Activated CD4-positive, alpha-beta T cell treated with anti-CD3 and anti-CD28 coated beads for 1 hour (primary cell): ENCODE data around the gene NIN.

Source experiments
- DNase-seq: peaks from one replicate; pipeline ENCODE4 v3.0.0-alpha.2; 2020

The NIN gene

GRCh38 chr14:50759800-50760543, 71.0 kb downstream of the NIN start:
- DNase-seq: no peak

DNA sequence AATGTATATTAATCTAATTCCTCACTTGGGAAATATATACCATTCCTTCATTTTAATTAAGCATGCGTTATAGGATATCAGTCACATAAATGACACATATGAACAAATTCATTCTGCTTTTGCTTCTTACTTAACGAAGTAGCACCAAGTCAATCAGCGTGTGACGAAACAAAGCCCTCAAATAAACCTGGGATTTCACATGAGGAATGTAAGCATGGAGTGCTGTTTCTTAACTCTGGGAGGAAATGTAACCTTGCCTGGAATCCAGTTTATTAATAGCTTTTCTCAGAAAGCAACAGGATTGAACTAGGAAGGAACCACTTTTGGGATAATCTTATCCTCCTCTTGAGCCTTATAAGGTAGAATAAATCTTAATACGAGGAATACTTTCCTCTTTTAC, 72.0 kb downstream of the NIN start:
- DNase-seq: no peak

- DNase-seq: no peak
Measured at GRCh38 chr14:50758305-50758704, 72.7 kb downstream of the NIN start.

GRCh38 chr14:50757702-50758101, 73.3 kb downstream of the NIN start:
- DNase-seq: no peak

DNA sequence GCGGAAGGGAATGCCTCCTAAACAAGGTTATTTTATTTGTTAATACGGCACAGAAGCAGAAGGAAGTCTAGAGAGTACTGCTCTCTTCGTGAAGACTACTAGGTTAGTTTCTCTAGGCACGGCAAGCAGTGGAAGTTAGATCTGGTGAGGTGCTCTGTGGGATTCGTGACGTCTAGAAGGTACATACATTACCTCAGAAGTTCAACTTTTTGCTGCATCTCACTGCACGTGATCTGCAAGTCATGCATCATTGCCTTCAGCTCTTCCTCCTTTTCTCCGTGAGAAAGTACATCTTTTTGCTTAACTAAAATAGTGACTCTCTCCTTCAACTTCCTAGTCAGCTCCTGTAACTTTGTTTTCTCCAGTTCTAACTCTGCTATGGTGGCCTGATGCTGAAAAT, 74.7 kb downstream of the NIN start:
- no peak for DNase-seq

- DNase-seq: no peak
Measured at GRCh38 chr14:50750323-50750722, 80.6 kb downstream of the NIN start.

DNA sequence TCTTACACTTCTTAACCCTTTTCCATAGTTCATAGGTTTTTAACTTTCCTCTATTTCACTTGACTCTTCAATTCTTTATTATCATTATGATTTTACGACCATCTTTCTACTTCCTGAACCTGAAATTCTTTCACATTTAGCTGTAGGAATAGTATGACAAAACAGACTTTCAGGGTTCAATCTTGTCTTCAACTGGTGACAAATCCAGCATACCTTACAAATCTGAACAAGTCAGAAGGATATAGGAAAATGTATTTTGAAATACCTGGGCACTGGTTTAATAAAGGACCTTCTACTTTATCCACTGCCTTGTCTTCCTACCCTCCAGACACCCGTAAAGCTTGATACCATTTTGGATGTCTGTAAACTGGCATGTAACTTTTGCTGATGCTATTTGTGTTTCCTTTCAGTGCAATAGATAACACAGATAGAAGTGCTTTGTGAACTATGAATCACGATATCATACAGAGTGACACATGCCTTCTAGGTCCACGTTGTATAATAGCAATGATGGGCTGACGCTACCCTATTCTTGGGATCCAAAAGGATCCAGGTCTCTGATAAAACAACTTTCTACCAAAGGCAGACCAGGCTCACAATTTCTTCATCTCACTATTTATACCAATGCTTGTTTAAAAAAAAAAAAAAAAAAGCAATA, 85.4 kb downstream of the NIN start:
- DNase-seq: no peak

DNA sequence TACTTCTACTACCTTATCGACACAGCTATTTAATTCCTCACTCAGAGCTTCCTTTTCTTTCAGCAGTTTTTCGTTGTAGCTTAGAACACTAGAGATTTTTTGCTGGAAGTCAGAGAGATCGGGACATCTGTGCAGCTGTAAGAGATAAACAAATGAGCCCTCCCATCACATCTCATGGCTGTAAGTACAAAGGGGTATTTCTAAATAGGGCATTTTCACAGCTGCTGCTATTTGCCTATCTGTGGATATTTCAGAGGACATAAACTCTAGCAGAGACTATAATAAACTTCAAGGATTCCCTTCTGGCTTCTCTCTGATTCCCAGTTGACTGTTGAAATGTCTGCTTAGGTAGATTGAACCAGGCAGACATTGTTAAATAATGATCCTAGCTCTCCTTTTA, 86.7 kb downstream of the NIN start:
- no peak for DNase-seq

- no peak for DNase-seq
Measured at GRCh38 chr14:50741567-50741966, 89.4 kb downstream of the NIN start.

DNA sequence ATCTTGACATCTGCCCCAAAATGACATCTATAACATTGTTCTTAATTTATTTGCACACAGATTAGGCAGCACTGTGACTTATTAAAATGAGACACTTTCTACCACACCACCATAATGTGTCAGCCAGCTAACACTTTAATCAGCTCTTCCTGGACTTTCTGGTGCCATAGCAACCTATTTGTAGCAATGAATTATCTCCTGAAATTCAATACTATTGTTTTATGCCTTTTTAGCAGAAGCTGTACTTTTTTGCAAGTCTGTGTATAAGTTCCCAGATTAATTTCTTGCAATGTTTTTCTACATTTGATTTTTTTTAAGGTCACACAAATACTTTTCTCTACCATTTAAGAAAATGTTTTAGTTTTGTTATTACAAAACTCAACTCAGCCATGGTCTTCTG, 90.1 kb downstream of the NIN start:
- no peak for DNase-seq

- DNase-seq: no peak
Measured at GRCh38 chr14:50739186-50739585, 91.8 kb downstream of the NIN start.

GRCh38 chr14:50736932-50737419, 94.0 kb downstream of the NIN start:
- no peak for DNase-seq

- no peak for DNase-seq
Measured at GRCh38 chr14:50734950-50735695, 95.8 kb downstream of the NIN start.

DNA sequence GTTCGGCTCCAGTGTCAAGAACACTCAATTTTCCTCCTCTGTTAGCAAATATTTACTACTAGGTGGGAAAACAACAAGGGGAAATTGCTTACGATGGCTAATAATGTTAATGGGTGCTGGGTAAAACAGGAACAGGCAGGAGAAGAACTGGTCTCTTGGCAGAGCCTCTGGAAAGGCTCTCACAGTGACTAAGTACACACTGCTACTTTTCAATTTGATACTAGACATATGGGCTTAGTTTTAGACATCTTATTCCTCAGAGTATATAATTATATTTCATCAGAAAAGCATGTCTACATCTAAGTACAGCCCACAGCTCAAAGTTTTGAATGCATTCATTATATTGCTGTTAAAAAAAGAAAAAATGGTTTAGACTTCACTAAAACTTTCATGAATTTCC, 97.5 kb downstream of the NIN start:
- DNase-seq: no peak

GRCh38 chr14:50728836-50729235, 102.1 kb downstream of the NIN start:
- no peak for DNase-seq

- DNase-seq: no peak
Measured at GRCh38 chr14:50726372-50727107, 104.4 kb downstream of the NIN start.

- DNase-seq: no peak
Measured at GRCh38 chr14:50725761-50726160, 105.2 kb downstream of the NIN start.

GRCh38 chr14:50719911-50720759, 110.8 kb downstream of the NIN start:
- DNase-seq: no peak

- DNase-seq: no peak
Measured at GRCh38 chr14:50718949-50719348, 112.0 kb downstream of the NIN start.

GRCh38 chr14:50717811-50718210, 113.2 kb downstream of the NIN start:
- no peak for DNase-seq

- DNase-seq: no peak
Measured at GRCh38 chr14:50714450-50715073, 116.4 kb downstream of the NIN start.

GRCh38 chr14:50711043-50711442, 119.9 kb downstream of the NIN start:
- no peak for DNase-seq
